GM18520 (cell line): ENCODE results near the gene GRM8.

Source experiments
- ATAC-seq: cut with Tn5 transposase; IDR thresholded peaks from one replicate; pipeline ENCODE4 v1.9.1; 2021; ENCODE audit not compliant: unreplicated experiment

Gene GRM8

DNA sequence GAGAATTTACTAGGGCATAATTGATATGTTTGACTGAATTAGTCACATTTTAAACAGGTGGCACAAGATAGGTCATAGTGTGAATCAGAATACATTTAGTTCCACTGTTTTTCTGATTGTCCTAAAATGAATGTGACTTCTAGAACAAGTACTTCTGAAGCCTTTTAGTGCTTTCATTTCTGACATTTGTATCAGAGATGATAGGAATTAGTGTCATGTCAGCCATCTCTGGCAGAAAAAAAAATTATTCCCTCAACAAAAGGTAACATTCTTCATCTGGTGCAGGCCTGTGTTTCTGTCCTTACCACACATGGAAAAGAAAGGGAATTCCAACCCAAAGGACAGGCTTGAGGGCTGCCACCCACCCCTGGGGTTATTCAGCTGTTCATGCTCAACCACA is 21.3 kb downstream of the GRM8 start:
- no peak for ATAC-seq

DNA sequence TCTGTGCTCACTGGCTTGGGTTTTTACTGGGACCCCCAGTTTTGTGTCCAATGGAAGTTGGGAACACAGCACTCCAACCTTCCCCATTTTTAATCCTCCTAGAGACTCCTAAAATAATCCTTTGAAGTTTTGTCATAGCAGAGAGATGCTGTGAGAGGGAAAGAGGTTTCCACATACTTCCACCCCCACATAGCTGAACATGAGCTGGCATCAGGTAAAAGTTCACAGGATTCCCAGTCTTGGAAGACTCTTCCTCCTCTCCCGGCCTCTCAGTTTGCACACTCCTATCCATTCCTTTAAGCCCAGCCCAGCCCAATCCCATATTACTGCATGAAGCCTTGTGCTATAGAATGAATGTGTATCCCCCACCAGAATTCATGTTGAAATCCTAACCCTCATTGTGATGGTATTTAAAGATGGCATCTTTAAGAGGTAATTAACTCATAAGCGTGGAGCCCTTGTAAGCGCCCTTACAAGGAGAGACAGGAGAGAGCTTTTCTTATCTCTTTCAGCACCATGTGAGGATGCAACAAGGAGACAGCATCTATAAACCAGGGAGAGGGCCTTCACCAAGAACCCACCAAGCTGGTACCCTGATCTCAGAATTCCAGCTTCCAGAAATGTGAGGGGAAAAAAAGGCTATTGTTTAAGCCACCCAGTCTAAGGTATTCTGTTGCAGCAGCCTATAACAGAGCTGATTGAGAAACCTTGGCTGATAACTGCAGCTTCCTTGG is 22.4 kb downstream of the GRM8 start:
- no peak for ATAC-seq

DNA sequence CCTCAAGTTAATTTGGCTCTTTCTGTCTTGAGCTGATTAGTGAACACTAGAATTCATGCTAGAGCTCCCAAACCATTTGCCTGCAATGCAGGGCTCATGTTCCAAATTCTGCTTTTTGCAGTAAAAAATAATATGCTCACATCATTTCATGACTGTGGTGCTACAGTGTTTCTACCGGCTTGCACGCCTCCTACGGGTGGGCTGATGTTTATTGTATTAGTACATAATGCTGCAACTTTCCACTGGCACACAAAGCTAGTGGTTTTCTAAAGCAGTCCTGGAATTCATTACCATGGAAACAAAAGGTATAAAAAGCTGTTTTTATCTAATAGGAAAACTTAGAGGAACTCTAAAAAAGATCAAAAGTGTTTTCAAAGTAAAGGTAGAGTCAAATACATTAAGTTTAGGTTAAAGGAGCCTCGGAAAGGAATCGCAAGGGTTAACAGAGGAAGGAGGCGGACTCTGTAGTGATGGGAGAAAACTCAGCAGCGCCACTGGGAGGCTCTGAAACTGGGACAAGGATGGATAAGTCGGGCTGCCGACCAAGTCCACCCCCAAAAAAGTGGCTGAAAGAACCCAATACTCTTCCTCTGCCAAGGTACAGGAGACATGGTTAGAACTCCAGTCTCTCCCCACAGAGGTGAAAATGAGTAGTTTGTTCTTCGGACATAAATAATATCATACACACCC is 25.9 kb downstream of the GRM8 start:
- no peak for ATAC-seq

DNA sequence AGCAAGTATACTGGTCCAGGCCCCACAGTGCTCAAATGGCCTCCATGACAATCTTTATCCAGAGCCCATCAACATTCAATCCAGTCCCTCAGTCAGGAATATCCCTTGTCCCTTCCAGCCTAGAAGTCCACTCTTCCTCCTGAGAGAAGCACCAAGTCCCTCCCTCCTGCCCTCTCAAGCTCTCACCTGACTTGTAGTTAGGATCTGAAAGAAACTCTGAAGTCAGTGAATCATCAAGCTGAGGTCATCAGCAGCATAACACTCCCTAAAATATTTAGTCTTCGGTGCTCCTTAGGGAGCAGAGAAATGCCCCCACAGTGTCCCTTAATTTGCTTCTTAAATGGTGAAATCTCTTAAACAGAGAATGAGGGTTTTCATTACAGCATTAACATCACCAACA is 31.0 kb downstream of the GRM8 start:
- no peak for ATAC-seq

DNA sequence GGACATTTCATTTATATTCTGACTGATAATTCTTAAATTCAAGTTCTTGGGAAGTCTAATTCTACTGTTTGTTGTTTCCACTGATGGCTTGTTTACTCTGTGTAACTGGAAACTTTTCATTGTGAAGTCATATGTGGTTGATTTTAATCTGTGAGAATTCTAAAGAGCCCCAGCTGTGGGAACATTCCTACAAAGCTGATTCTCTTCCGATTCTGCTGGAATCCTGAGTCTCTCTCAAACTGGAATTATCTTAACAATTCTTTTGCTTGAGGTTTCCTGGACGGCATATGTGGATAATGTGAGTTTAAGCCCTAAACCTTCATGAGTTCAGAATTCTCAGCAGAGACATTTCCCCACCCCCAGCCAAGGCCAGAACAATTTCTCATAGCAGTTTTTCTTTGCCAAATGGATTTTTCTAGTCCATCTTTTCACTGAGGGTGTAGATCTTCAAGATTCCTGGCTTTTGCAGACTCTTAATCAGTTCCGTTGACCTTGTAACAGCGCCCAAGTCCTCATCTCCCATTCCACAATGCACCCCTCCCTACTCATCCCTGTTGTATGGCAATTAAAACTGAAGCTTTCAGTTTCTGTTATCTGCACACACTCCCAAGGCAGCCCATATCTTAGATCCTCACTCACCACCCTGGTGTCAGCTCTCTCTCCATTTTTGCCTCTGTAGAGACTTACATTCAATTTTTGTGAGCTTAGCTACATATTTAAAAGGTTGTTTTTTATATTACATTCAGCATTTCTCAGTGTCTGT is 37.6 kb downstream of the GRM8 start:
- ATAC-seq, result no peak

DNA sequence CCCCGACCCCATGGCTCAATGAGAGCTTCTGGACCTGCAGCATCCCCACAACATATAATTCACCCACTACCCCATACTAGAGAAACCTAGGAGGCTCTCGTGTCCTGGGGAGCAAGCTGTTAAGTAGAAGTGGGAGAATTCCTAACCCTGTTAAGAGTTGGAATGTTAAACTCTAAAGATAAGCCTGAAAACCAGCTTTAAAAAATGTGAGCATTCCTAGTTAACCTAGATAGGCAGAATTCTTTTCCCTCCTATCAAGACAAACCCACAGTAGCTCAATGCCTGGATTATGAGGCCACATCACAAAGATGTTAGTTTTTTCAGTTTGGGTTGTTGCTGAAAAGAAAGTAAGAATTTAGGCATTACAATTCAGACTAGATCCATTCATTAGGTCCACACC is 42.9 kb downstream of the GRM8 start:
- ATAC-seq, result no peak

DNA sequence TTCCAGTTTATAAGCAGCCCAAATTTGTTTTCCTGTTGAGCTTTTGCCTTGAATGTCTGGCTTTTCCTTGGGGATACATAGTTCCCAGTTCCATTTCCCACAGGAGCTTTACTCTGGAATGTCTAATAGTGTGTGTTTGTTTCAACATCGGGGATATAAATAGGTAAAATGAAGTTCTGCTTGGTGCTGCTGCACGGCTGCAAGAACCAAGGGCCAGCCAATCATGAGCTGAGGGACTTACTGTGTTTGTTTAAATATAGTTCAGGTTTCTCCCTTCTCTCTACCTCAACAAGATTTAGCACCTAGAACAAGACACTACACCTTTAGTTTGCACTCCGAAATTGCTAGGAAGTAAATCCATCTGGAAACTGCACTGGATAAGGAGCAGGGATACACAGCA is 43.9 kb downstream of the GRM8 start:
- no peak for ATAC-seq

DNA sequence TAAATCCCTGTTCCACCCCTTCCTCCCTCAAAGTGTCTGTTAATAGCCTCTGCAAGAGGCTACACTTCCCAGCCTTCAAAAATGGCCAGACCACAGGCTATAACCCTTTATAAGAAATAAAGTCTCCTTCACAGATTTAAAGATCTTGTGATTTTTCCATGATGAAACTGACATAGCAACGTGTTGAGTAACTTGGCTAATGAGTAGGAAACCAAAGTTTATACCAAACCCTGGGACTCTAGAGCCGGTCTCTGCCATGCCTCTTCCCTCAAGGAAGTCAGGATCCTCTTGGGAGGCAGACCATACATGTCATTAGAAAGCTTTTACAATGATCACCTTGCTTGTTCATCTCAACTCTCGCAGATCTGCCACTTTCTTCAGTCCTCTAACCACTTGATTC is 44.4 kb downstream of the GRM8 start:
- ATAC-seq, result no peak

DNA sequence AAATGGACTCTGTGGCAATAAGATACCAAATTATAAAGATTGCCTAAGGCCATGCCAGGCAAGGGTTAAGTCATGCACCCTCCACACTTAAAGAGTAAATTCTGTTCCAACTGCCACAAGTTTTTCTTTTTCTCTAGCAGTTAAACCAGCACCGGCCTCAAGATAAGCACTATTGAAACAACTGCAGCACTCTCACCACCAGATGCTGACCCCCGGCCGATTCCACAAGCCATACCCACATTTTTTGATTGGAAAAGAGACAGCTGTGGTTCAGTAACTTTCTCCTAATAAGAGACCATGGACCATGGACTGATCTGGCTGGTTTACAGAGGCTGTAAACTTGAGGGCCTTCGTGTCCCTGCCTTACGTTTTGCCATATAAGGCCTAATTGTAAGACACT is 44.9 kb downstream of the GRM8 start:
- ATAC-seq, result no peak

DNA sequence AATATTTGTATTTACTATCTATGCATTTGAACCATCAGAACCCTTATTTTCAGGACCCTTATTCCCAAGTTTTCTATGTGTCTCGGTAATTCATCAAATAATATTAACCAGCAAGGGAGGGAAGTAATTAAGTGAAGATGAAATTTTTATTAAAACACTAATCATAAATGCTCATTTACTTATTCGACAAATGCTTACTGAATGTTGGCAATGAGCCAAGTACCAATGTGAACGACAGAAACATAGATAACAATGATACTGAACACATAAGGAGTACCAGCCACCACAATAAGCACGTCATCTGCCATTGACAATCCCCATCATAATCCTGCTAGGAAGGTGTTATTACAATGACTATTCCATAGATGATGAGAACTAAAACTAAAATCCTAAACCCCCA is 45.5 kb downstream of the GRM8 start:
- ATAC-seq, result no peak

DNA sequence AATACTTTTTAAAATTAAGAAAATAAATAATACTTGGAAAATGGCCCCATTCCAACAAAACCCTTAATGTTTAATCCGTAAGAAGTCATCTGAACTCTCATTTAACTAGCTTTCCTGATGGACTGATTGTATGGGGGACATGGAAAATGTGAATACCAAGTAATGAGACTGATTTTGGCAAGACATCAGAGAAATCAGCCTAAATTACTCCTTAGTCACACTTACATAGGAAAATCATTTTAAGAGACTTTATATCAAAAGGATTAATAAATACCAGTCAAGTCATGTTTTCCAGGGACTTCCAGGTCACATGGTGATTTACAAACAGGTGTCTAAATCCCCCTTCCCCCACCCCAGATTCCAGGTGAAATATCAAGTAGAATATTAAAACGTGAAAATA is 58.2 kb downstream of the GRM8 start:
- ATAC-seq, result no peak

DNA sequence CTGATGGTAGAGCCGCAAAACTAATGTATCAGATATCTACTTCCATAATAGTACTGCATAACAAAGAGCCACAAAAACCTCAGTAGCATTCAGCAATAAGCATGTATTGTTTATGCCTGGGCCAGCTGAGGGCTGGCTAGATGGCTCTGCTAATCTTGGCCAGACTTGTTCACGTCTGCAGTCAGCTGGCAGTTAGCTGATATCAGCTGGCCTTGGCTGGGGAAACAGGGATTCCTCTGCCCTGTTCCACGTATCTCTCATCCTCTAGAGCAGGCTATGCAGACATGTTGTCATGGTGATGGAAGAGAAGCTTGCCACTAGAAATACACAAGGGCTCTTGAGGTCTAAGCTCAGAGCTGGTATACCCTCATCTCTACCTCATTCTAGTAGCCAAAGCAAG is 62.9 kb downstream of the GRM8 start:
- ATAC-seq, result no peak

DNA sequence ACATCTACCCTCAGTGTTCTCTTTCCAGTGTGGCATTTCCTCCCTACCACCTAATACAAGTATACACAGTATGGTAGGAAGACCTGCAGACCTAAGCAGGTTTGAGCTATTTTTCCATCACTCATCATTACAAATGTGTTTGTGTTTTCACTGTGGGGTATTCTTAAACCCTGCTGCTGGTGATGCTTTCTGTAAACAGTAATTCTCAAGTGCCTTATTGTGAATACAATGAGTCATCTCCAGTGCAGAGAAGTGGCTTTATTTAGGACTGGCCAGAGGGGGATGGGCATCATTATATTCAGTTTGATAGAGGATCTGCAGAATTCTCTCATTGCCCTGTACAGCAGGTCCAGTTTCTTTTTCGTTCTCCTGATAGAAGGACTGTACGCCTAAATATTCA is 63.7 kb downstream of the GRM8 start:
- ATAC-seq, result no peak

DNA sequence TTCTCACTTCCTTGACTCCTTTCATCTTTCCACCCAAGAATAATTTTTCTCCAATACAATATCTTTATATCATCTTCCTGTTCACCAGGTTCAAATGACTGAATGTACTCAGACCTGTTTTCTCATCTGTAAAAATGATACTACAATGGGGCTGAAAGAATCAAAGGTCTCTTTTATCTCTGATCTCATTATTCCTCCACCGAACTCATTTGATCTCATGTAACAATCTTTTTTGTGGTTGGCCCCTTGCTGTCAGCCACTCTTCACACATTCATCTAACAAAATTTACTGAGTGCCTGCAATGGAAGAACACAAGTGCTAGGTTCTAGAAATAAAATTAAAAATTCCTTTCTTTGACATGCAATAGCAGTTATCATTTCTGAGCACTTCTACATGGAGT is 65.0 kb downstream of the GRM8 start:
- no peak for ATAC-seq

DNA sequence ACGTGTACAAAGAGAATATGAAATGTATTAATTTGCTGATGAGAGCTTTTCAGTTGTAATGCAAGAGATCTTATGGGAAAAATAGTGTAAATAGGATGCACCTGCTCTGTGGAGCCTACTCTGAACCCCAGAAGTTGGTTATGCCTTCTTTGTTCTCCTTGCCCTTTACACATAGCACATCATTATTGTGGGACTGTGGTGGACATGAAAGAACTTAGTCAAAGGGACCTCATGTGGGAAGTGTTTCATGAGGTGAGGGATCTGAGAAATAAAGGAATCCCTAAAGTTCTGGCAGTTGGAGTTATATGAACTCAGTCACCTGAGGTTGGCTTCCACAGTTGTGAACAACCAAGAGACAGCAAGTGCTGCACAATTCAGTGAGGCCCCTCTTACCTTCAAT is 66.1 kb downstream of the GRM8 start:
- ATAC-seq, result no peak

DNA sequence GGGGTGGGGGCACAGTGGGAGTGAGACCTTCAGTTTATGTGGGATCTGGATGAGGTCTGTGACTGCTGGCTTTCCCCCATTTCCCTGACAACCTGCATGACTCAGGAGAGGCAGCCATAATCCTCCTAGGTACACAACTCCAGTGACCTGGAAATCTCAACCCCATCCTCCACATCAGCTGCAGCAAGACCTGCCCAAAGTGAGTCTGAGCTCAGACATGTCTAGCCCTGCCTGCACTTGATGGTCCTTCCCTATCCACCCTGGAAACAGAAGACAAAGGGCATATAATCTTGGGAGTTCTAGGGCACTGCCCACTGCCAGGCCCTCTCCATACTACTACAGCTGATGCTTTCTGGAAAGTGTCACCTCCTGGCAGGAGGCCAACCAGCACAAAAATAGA is 75.6 kb downstream of the GRM8 start:
- ATAC-seq, result no peak

DNA sequence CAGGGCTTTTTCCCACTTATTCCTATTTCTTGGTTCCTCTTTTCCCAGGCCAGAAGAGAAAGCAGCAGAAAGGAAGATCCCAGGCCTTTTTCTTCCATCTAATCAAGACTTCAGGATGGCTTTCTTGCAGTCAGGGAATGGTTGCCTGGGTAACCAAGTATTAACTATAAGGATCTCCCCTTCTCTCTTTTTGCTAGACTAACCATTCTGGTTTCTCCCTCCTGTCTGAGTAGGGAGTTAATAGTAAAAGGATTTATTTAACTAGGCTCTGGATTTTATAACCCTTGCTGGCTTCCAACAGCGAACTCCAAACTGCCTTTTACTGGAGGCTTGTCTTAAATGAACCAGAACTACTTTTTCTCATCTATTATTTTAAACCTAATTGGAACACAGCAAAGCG is 90.4 kb downstream of the GRM8 start:
- no peak for ATAC-seq

DNA sequence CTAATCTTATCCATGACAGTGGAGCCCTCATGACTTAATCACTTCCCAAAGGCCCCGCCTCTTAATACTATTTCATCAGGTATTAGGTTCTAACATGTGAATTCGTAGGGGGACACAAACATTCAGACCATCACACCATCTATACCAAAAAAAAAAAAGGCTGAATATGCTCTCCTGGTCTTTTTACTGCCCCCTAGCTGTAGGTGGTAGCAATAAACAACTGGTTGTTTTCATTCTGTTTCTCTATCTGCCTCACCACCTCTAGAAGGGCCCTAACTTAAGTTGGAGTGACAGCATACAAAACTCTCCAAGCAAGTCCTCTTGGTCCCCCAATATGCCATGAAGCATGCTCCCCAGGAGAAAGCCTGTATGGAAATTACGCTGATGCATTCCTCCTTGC is 94.1 kb downstream of the GRM8 start:
- ATAC-seq, result no peak

DNA sequence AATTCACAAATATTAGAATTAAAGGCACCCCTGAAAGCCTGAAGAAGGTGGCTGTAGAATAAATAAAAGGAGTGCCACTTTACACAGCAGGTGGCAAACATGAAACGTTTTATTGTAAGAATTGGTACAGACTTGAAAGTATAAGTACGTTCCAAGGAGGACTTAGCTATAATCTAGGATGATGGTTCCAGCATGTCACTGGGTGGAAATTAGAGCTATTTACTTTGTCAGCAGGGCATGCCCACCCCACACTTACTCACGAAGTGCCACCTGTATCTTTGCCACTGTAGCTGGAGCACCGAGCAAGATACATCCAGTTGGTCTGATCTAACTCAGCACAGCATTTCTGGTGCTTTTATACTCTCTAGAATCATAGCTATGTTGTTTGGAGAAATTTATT is 97.8 kb downstream of the GRM8 start:
- no peak for ATAC-seq

DNA sequence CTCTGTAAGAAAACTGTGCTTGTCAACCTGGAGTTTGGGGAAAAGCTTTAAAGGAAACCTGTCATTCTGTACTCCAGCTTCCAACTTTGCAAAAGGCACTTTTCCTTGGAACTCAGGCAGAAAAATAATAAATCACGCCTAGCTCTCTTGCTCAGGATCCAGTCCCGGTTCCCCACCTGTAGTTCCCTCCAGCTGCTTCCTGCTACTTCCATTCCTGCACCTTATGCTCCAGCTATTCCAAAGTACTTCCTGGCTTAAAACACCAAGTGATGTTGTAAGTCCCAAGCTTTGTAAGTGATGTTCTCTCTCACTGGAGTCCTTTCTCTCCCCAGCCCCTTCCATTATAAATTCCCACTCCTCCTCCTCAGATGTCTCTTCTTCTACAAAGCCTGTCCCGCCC is 98.6 kb downstream of the GRM8 start:
- ATAC-seq, result no peak

DNA sequence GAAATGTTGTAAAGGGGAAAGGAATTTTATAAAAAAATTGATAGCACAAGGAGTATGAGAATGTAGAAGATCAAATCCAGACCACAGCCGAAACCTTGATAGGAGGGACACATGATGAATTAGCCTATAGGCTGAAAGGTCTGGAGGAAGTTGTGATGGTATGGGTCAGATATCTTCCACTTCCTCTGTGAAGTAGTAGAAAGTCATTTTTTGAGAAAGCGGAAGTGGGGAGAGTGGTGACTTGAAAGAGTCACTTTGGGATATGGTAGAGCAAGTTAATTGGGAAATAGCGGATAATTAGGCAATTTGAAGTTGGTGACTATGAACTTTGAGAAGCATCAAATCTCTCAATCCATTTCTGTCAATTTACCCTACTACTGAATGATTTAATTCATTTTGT is 99.4 kb downstream of the GRM8 start:
- no peak for ATAC-seq

DNA sequence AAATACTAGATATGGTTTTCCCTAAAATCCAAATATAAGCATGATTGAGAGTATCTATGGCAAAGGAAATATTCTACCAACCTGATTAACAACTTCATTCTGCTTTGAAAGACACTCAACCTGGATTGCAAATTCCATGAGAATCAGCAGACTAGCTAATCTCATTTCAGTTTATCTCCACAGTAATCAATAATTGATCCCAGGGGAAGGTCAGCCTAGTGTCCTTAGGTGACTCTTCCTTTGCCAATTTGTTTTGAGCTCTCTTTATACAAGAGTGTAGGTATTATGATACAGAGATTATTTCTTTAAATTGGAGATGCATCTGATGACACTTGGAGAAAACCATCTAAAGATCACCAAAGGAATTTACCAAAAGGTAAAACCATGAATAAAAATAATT is 100.3 kb downstream of the GRM8 start:
- no peak for ATAC-seq
